CD4-positive, alpha-beta T cell treated with Interleukin-4 for 1 hour (primary cell): ENCODE measurements around the gene OR2F1.

Experiments
- DNase-seq, 2 donors: peaks; one replicate each; pipeline ENCODE4 v3.0.0-alpha.2; 2020 to 2022

Gene OR2F1, protein sequence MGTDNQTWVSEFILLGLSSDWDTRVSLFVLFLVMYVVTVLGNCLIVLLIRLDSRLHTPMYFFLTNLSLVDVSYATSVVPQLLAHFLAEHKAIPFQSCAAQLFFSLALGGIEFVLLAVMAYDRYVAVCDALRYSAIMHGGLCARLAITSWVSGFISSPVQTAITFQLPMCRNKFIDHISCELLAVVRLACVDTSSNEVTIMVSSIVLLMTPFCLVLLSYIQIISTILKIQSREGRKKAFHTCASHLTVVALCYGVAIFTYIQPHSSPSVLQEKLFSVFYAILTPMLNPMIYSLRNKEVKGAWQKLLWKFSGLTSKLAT

DNA sequence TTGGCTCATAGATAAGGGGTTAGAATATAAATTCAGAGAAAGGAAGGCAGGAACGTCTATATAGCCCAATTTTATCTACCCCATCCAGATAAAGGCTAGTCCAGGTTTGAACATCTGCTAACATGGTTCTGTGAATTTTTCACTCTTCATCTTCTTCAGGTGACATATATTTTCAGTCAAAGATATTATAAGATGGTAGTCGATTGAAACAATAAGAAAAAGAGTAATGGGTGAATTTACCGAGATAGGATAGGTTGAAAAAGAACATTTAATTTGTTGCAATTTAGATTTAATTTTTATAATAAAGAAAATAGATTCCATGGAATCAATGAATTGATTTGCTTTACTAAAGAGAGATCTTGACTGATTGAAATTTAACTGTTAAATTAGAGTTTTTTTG lies at the start of gene OR2F1:
Gene OR2F1, plus strand, starts transcription at position 301 of the 400 bp plus-strand sequence. CDS start 5,127 bp downstream, outside the sequence.
- DNase-seq: no peak

DNA sequence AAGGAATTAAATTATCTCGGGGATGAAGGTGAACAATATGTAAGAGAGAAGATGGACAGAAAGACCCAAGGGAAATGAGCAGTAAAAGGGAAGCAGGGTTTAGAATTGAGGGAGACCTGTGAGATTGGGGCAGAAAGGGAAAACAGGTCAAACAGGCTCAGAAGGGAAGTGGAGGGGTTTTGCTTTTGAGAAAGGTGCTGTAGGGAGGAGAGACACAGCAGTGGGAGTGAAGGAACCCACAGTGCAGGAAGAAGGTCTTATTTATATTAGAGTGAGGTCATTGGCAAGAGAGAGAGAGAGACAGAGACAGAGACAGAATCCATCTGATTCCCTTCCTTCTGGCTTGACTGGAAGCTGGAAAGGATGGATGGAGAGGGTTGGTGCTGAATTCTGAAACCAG lies 49.1 kb upstream of the OR2F1 start:
- no peak for DNase-seq

GRCh38 chr7:143906151-143906550 lies 48.5 kb upstream of the OR2F1 start:
- no peak for DNase-seq

DNA sequence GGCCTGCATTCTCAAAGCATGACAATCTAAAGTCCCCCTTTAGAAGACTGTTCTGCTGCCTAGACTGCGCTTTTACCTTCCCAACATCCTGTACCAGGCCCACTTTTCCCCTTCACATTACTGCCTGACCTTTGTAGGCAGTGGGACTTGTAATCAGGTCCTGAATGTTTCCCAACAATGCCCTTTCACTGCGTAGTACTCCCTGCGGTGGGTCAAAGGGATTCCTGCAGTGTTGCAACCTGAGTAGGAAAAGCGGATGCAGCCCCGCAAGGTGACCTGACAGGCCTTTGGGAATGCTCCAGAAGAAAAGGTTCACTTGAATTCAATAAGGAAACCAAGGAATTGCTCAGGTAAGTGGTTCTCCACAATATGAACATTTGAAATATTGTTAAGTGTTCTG lies 47.7 kb upstream of the OR2F1 start:
- no peak for DNase-seq

DNA sequence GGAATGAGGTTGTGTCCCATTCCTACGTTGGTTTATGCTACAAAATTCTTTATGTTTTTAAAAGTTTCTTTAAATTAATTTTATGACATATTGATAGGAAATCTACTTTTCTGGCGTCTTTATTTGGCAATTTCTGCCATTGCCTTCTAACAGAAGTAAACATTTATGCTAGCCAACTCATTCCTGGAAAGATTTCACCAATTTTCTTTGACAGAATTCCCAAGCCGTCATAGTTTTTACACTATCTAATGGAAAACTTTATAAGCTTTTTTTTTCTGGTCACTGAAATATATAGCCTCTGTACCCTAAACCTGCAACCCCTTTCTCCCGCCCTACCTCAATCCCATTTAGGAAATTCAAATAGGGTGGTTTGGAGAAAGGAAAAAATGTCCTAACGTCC lies 46.5 kb upstream of the OR2F1 start:
- DNase-seq: no peak

DNA sequence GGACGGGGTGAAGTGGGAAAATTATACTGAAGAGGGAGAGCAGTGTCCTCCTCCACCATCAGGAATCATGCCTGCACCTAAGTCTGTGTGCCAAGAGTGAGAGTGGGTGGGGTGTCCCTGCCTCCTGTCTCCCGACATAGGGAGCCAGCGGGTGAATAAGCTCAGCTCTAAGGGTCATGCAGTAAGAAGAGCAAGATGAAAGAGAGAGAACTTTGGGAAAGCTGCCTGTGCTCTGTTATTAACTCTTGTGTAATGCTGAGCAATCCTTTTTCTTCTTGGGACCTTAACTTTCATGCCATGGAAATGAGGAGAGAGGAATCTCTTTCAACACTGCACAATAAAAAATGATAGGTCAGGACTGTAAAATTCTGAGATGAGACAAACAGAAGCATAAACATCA lies 44.8 kb upstream of the OR2F1 start:
- no peak for DNase-seq

DNA sequence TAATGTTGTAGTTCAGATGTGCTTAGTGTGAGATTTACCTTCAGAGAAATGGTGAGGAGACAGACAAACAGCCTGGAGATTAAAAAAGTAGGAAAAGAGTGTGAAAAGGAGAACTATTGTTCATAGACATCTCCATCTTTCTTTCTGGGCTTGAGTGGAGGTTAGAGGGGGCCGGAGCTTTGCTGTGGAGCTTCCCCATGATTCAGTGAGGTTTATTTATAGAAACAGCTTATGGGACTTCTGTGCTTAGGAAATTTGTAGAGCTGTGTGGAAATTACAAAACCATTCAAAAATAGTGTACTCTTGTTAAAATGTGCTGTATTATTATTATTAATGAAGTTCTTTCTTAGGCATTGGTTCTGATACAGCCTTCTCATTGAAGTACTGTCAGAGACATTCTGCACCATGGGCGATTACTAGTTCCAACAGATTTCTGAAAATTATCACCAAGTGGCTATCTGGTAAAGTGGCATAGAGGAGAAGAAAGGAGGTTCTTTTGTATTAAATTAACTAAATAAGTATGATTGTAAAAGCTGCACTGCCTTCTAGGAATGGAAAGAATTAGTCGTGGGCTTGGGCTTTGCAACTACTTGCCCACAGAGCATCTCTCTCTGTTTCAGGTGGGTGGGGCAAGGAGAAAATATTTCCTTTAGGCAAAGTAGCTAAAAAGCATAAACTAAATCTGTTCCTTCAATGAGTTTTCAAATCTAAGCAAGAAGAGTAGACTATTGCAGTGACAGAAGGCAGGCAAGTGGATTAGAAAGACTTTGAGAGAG lies 44.0 kb upstream of the OR2F1 start:
- DNase-seq: no peak

DNA sequence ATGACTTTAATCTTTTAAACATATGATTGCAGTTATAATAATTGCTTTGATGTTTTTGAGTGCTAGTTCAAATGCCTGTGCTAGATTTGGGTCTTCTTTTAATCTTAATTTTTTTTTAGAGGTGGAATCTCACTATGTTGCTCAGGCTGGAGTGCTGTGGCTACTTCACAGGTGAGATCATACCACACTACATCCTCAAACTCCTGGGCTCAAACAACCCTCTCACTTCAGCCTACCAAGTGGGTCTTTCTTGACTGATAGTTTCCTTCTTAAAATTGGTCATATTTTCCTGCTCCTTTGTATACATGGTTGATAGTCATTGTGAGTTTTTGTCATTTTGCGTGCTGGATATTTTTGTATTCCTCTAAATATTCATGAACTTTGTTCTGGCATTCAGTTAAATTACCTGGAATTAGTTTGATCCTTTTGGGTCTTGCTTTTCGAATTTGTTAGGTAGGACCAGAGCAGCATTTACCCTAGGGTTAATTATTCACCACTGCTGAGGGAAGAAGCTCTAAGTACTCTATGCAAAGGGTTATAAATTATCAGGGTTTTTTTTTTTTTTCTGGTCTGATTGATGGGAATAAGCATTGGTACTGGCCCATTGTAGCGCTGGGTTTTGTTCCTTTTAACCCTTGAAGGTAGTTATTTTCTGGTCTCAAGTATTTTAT lies 40.6 kb upstream of the OR2F1 start:
- DNase-seq: no peak

DNA sequence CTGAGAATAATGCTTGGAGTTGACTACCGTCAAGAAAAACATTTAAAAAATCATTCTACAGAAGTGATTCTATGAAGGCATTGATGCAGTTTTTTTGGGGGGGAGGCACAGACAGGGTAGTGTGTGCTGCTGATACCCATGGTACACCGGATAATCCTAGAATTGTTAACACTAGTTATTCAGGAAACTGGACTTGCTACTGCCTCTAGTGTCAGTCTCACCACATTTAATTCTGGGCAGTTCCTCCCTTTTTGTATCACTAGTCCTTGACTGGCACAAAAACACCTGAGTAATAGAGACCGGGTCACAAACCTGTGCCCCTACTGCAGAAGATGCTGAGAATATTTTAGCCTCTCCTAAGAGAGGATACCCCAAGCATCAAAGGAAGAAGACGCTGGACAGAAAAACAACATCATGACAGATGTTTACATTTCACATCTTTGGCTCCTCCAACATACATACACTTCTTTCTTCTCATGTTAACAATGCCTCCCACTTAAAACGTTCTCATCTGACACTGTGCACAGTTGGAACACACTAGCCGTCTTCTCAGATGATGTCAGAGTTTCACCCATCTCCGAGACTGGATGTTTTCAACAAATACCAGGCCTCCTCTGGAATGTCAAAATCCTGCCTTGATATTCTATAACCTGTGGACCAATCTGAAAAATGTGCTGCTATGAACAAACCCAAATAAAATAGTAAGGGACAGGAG lies 39.5 kb upstream of the OR2F1 start:
- no peak for DNase-seq

GRCh38 chr7:143924851-143925250 lies 29.8 kb upstream of the OR2F1 start:
- DNase-seq: no peak

DNA sequence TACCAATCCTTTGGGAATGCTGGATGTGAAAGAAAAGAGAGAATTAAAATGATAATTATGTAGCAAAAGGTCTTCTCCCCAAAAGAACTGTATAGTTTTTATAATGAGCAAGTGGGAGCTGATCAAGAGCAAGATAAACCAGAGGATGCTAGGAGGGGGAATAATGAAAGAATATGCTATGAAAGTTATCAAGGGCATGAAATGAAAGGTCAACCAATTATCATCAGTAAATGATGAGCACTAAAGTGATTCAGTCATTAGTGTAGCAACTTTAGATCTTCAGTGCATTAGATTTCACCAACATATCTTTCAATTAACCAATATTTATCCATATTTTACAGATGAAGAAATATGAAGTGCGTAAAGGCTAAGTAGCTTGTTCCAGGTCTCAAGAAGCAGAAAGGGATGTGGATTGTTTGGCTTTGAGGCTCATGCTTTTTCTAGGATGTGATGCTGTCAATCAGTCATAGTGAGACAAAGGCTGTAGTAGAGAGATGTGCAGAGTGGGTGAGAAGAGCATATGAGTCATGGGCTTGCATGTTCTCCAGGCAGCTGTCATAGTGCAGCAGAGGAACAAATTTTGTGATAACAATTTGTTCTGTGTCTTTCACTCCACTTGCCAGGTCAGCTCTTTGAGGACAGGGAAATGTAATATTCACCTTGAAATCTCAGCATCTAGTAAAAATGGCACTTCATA lies 25.3 kb upstream of the OR2F1 start:
- DNase-seq: no peak

DNA sequence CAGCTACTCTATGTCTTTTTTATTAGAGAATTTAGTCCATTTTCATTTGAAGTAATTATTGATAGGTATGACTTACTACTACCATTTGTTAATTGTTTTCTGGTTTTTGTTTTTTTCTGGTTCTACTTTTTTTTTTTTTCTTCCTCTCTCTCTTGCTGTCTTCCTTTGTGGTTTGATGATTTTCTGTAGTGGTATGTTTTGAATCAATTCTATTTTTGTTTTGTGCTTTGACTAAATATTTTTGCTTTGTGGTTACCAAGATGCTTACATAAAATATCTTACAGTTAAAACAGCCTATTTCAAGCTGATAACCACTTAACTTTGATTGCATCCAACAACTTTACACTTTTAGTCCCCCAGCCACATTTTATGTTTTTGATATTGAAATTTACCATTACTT lies 22.9 kb upstream of the OR2F1 start:
- DNase-seq: no peak

GRCh38 chr7:143934526-143935325 lies 19.9 kb upstream of the OR2F1 start, which contains the start of gene OR2F2:
Gene OR2F2 (plus strand): TSS chr7:143935233. CDS start chr7:143935233, 0 bp downstream.
- no peak for DNase-seq

- DNase-seq: no peak
Measured at GRCh38 chr7:143936087-143937009, 18.3 kb upstream of the OR2F1 start.

DNA sequence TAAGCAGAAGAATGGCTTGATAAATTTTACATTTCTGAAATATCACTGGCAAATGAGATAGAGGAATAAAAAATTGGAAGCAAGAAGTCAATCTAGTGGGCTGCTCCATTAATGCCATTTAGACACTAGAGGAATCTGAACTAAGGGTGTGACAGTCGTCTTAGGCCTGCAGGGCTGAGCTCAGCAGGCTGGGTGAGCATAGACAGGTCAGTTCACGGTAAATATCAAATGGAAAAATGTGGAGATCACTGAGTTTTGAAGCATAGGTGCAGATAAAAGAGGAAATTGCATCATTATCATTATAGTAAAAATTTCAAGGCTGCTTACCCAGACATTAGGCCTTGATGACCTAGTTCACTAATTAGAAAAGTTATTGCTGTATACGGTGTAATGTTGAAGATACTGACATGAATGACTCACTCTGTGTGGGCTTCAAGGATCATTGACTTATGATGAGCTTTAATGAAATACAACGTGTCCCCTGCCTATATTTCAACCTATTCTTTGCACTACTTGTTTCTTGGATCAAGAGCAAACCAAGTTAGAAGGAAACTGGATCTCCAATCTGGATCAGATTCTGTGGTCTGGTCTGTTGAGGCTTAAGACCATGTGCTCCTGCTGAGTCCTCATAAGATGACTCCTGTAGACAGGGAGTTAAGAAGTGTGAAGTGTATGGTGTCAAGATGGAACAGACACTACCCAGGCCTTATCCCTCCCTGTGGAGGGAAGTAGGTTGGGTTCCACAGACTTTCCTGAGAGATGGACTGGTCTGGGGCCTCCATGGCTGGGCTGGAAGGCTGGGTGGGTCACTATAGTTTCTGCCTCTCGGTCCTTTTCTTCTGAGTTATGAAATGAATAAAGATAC lies 16.0 kb upstream of the OR2F1 start:
- DNase-seq: no peak

DNA sequence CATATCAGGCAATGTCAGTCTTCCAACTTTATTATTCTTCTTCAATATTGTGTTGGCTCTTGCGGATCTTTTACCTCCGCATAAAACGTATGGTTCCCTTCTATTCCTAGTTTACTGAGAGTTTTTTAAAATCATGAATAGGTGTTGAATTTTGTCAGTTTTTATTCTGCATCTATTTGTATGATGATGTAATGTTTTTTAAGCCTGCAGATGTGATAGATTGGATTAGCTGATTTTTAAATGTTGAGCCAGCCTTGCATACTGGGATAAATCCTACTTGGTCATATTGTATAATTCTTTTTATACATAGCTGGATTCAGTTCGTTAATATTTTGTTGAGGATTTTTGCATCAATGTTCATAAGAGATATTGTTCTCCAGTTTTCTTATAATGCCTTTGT lies 9.2 kb upstream of the OR2F1 start:
- no peak for DNase-seq

- no peak for DNase-seq
Measured at GRCh38 chr7:143947111-143947510, 7.5 kb upstream of the OR2F1 start.

GRCh38 chr7:143948733-143949132 lies 5.9 kb upstream of the OR2F1 start:
- no peak for DNase-seq

- DNase-seq: no peak
Measured at GRCh38 chr7:143953421-143953820, 1.2 kb upstream of the OR2F1 start.
